Cortex of kidney (tissue), 1 donor: ENCODE results near the gene NOS3.

ENCODE experiments used
- DNase-seq: peaks from one replicate; lab custom pipeline; 2025; lab: John Stamatoyannopoulos, UW

Gene NOS3

GRCh38 chr7:150952331-150953050 is 38.3 kb upstream of the NOS3 start:
- no peak for DNase-seq

GRCh38 chr7:150953061-150953997 is 37.5 kb upstream of the NOS3 start:
- DNase-seq: no peak

GRCh38 chr7:150954201-150954985 is 36.4 kb upstream of the NOS3 start:
- no peak for DNase-seq

DNA sequence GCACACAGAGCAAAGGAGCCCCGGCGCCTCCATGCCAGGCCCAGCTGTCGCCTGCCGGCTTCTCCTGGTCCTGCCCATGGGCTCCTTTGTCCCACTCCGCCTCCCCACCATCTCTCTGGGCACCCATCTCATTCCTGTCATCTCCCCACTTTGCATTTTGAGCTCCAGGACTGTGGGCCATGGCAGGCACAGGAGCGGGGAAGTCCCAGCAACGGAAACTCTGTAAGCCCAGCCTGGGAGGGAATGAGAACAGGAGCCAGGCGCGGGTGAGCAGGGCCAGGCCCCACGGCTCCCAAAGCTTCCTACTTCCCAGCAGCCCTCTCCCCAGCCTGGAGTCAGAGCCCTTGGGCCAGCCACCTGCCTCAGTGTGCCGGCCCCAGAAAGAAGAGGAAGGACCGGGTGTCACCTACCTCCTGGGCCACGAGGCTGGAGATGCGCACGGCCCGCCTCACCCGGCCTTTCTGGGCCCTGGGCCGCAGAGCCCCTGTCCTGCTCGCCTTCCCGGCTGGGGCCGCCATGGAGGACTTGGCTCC is 35.8 kb upstream of the NOS3 start:
- DNase-seq: no peak

DNA sequence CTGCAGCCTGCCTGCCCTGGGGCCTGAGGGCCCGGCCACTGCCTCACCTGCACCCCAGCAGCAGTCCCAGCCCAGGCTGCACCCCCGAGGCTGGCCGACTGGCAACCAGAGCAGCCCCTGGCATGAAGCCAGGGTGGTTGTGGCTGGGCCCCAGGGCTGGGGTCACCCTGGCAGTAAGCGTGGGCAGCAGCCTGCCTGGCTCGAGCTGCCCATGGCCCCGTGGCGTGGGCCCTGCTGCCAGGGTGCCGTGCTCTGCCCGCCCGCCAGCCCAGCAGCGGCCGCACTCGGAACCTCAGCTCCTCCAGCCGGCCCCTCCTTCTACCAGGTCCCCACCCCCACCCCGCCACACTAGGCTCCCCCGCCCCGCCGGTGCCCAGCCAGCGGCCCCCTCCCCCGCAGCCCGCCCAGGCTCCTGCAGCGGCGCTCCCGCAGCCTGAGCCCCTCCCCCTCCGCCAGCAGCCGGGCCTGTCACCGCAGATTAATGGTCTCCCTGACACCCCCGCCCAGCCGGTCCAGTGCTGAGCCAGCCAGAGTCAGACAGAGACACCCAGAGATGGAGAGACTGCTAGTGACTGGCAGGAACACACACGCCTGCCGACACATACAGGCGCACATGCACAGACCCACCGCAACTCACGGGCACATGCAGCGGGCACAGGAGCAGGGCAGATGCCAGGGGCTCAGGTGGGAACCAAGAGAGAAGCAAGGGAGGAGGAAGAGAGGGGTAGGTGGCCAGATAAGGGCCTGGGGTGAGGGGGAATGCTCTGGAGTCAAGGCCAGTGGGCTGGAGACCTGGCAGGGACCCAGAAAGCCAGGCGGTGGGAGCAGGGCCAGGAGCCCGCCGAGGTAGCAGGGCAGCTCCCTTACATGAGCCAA is 35.1 kb upstream of the NOS3 start:
- DNase-seq: no peak

DNA sequence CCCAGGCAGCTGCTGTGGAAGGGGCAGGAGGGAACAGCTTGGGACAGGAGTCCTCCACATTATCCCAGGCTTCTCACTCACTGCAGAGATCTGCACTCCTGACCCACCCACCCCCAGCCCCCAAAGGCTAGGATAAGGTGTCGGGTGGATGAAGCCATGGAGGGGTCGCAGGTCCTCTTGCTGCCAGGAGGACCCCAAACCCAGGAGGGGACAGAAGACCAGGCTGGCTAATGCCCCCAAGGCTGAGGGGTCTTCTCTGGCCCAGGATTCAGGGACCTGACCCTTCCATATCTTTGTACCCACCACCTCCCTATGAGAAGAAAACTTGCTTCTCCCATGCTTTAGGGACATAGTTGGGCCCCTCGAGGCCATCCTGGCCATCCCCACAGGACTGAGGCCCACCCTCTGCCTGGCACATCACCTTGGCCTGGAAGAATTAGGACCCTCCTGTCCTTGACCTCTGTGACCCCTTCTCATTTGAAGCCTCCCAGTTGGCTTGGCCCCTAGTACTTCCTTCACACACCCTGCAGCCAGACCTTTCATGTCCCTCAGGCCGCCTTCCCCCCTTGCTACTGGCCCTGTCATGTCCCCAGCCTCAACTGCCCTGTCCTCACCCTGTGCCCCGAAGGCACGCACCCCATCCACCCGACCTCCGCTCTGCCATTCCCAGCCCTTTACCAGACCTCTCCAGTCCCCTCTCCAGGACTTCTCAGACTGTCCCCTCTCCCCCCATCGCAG is 34.3 kb upstream of the NOS3 start:
- no peak for DNase-seq

- DNase-seq: no peak
These were observed 33.4 kb upstream of the NOS3 start for GRCh38 chr7:150957133-150958020.

- no peak for DNase-seq
These were observed 32.7 kb upstream of the NOS3 start for GRCh38 chr7:150958062-150958552.

DNA sequence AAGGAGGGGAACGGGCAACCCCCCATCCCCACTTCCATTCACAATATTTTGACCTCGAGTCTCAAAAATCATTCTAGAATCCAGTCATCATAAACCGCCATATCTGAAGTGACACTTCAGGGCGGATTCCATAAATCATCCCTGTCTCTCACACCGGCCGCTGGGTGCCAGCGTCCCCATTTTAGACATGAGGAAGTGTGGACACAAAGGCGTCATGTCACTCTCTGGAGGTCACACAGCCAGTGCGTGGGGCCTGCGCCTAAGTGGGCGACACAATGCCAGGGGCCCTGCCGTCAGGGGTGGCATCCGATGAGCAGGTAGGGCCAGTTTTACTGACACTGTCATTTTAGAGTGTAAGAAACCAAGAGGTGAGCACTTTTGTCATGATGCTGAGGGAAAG is 32.2 kb upstream of the NOS3 start:
- no peak for DNase-seq

DNA sequence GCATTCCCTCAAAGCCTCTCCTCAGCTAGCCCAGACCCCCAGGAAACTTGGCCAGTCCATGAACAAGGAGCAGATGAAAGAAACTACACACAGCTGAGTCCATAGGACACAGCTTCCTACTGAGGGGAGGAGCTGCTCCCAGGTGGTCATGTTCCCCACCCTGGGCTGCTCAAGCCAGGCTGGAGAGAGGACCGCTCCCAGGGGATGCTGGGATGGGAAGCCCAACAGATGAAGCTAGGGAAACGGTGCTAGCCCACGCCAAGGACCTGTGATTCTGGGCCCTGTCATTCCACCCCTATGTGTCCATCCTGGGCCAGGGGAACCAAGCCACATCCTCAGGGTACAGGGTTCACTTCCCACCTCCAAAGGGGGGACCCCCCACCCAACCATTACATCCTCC is 31.7 kb upstream of the NOS3 start:
- no peak for DNase-seq

- DNase-seq: no peak
These were observed 30.8 kb upstream of the NOS3 start for GRCh38 chr7:150959739-150960734.

DNA sequence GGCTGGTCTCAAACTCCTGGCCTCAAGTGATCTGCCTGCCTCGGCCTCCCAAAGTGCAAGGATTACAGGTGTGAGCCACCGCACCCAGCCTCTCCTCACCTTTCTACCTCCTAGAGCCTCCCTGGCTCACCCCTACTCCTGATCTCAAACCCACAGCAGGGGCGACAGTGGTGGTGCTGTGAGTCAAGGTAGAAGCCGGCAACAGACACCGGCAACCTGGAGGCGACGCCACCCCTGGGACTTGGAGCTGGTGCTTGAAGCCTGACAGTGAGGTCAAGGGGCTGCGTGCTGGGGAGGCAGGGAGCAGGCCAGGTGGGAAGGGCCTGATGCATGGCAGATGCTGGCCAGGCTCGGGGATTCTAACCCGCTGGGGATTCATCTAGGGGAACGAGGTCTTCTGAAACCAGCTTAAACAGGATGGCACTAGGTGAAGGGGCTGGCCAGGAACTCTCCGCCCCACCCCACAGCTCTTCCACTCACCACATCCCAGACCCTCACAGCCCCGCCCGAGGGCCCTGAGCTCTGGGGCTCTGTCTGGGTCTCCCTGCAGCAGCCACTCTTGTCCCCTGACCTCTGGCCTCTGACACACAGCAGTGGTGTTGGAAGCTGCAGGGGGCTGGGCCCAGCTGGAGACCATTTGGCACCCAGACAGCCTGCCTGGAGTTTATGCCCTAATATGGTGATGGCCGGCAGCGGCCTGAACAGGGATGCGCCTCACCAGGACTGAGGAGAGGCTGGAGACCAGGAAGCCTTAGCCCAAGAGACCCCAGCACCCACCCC is 29.1 kb upstream of the NOS3 start:
- no peak for DNase-seq

GRCh38 chr7:150962290-150962552 is 28.6 kb upstream of the NOS3 start:
- DNase-seq: no peak

DNA sequence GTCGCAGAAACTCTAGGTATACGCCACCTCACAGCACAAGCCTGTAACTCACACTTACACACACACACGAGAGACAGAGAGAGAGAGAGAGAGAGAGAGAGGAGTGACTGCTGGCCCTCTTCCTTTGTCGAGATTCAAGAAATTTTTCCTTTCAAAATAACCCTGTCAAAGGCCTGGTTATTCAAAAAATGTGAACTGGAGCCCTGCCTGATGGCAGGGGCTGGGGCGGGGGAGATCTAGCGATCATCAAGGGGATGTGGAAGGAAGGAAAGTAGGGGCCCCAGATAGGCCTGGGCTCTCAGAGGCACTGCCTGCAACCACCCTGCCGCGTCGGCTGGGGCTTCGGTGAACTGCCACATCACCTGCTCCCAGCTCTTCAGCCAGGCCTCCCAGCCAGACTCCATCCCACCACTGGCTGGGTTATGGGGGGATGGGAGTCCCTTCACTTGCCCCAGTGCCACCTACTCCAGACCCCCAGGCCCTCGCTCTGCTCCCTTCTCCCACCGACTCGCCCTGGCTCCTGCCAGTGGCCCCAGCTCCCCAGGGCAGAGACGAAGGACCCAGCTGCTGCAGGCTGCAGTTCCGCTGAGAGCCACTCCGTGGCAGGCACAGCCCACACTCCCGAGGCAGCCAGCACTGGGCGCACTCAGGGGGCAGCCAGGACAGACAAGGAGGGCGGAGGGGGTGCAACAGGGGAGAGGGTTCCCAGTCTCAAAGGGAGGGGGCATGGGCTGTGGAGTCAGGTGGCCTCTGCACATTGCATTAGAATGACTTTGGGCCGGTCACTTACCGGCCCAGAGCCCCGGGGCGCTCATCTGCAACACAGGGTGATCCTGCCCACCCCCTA is 28.0 kb upstream of the NOS3 start:
- DNase-seq: no peak

GRCh38 chr7:150963707-150964559 is 26.9 kb upstream of the NOS3 start:
- DNase-seq: no peak
